GM21723 (cell line): Measurements from ENCODE around the gene TMEM69.
"Not testable (repeated sequence)": the region's sequence is repeated elsewhere in the genome, so short reads cannot be mapped to it uniquely, and the experiment has no call there.

Source experiments
- ATAC-seq: cut with Tn5 transposase; IDR thresholded peaks from one replicate; pipeline ENCODE4 v1.9.1; 2021; ENCODE audit warnings: mild to moderate bottlenecking, moderate library complexity; ENCODE audit not compliant: unreplicated experiment

TMEM69 gene

DNA sequence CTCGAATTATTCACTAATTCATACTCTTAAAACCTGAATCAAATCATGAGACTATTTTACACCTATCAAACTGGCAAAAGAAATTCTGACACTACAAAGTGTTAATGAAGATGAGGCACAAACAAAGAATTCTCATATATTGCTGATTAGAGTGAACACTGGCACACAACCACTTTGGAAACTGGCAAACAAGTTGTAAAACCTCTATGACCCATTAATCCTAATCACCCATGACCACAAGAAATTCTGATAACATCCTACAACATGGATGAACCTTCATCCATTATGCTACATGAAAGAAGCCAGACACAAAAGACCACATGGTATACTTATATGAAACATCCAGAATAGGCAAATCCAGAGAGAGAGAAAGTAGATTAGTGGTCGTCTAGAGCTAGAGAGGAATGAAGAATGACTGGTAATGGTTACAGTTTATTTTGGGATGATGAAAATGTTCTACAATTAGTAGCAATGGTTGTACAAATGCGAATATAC is 10.2 kb upstream of the TMEM69 start:
- ATAC-seq = no peak

- no peak for ATAC-seq
These were observed 9.5 kb upstream of the TMEM69 start for GRCh38 chr1:45678489-45678888.

DNA sequence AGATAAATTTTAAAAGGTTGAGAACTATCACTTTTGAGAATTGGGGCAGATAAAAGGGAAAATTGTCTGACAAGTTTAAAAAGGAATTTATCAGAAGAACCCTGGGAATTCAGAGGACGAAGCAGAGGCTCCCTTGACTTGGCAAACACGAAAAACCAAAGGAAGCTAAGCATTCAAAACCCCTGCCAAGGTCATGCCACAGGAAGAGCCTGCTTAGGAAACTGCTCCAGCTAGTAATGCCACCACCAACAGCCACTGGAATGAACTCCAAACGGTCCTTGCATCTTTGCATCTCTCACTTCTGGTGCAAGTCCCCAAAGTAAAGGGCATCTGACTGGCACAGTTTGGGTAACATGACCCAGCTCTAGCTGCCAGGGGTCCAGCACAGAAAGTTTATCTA is 8.9 kb upstream of the TMEM69 start:
- ATAC-seq = no peak

GRCh38 chr1:45682942-45683341 is 5.0 kb upstream of the TMEM69 start:
- no peak for ATAC-seq

DNA sequence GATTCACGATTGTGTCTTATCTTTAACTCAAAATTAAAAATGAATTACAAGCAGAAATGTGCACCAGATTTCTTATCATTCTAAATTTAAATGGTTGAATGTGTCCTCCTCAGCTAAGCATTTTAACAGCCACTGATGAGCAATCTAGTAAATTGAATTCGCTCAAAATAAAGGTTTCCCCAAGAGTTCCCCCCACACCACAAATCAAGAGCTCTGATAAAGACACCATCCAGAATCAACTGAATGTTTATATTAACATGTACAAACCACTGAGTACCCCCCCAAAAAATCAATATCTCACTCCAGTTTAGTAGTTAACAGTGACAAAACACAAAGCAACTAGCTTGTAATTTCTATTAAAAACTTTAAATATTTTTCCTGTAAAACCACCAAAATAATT is 3.6 kb upstream of the TMEM69 start:
- no peak for ATAC-seq

- ATAC-seq = no peak
These were observed 2.5 kb upstream of the TMEM69 start for GRCh38 chr1:45685308-45686014.

DNA sequence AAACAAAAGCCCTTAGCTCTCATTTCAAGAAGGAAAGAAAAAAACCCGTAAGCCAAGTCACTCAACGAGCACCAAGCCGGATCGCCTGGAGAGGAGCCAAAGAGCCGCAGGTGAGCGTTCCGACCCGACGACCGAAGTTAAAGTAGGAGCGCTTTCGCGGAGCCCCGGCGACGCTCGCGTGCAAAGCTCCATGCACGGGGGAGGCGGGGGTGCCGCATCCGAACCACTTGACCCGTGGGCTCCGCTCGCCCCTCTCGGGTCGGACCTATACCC is 2.0 kb upstream of the TMEM69 start:
- peak; percentile 19 for ATAC-seq

- ATAC-seq = peak; percentile 53
These were observed 1.5 kb upstream of the TMEM69 start, which contains the start of gene GPBP1L1 for GRCh38 chr1:45686288-45687013. Gene GPBP1L1 (minus strand): TSS chr1:45686533. CDS start chr1:45659087, 27,446 bp downstream.

DNA sequence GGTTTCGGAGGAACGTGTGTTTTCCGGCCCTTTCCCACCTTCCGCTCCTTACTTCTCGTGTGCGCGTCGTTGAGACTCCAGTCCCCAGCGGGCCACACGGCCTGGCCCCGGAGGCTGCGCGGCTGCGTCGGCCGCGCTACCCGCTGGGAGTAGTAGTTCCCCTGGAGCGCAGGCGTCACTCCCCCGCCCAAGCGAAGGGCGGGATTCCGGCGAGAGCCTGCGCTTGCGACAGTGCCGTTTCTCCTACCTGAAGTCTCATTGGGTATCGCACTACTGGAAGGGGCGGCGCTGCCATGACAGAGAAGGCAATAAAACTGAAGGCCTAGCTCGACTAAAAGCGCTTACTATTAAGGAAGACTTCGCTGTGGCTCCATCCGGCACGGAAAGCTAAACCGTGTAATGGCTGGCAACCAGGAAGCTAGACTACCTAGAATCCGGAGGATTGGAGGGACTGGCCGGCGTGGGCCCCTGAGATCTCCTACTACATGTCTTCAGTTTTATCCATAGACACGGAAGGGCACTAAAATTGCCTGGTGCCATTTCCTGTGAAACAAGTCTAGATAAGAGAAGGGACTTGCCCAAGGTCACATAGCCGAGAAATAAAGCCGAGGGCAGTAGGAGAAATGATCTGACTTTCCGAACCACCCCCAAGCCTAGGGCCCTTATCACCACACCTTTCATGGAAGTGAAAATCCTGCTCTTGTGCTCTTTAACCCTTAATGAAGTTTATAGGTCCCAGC is 797 bp upstream of the TMEM69 start:
- peak; percentile 82 for ATAC-seq

- not testable (repeated sequence) for ATAC-seq
These were observed 5.8 kb downstream of the TMEM69 start for GRCh38 chr1:45693811-45694210.

DNA sequence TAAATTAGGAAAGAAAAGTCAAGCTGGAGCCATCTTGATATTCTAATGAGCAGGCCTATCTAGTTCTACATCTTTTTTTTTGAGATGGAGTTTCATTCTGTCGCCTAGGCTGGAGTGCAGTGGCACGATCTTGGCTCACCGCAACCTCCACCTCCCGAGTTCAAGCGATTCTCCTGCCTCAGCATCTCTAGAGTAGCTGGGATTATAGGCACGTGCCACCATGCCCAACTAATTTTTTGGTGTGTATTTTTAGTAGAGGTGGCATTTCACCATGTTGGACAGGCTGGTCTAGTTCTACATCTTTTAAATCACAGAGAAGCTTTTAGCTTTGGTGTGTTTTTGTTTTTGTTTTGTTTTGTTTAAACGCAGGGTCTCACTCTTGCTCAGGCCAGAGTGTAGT is 6.8 kb downstream of the TMEM69 start:
- no peak for ATAC-seq

DNA sequence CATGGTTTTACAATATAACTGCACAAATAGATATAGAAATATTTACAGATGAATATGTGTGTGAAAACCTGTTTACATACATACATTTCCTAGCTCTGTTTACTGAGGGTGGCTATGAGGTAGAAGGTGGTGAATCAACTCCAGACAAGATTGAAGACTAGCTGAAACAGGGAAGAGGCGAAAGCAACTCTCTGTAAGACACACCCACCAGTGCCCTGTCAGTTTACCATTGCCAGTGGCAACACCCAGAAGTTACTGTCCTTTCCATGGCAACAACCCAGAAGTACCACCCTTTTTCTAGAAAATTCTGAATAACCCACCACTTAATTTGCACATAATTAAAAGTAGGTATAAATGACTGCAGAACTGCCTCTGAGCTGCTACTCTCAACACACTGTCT is 16.7 kb downstream of the TMEM69 start:
- ATAC-seq = no peak

GRCh38 chr1:45713711-45714110 is 25.7 kb downstream of the TMEM69 start:
- ATAC-seq = no peak

- ATAC-seq = no peak
These were observed 28.7 kb downstream of the TMEM69 start for GRCh38 chr1:45716700-45717099.

DNA sequence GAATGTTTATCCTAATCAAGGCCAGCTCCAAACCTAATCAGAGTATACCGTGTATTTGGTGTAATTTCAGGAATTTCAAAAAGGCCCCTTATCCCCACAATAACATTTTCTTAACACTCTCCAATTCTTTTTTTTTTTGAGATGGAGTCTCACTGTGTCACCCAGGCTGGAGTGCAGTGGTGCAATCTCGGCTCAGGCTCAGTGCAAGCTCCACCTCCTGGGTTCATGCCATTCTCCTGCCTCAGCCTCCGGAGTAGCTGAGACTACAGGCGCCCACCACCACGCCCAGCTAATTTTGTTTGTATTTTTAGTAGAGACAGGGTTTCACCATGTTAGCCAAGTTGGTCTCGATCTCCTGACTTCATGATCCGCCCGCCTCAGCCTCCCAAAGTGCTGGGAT is 29.4 kb downstream of the TMEM69 start:
- not testable (repeated sequence) for ATAC-seq

DNA sequence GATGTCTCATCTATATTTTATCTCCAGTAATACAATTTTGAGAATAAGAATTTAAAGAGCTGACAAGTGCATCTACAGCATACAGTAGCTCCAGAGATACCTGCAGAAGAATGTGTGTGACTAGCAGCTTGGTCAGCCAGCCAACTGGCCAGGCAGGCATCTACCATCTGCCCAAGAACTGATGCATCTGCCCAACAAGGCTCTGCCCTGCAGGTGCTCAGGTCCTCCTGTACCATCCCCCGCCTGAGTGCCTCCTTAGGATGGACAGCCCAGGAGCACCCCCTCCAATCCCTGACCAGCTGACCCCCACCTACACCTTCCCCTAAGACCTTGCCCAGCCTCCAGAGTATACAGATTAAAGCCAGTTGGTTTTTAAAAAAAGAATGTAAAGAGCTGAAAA is 30.3 kb downstream of the TMEM69 start:
- ATAC-seq = no peak

GRCh38 chr1:45721207-45721606 is 33.2 kb downstream of the TMEM69 start:
- ATAC-seq = no peak

- ATAC-seq = no peak
These were observed 34.8 kb downstream of the TMEM69 start for GRCh38 chr1:45722809-45723208.

- no peak for ATAC-seq
These were observed 35.4 kb downstream of the TMEM69 start for GRCh38 chr1:45723248-45723930.

DNA sequence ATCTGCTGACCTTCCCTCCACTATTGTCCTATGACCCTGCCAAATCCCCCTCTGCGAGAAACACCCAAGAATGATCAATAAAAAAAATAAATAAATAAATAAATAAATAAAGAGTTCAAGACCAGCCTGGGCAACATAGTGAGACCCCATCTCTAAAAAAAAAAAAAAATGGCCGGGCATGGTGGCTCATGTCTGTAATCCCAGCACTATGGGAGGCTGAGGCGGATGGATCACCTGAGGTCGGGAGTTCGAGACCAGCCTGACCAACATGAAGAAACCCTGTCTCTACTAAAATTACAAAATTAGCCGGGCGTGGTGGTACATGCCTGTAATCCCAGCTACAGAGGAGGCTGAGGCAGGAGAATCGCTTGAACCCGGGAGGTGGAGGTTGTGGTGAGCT is 38.0 kb downstream of the TMEM69 start:
- ATAC-seq = not testable (repeated sequence)

DNA sequence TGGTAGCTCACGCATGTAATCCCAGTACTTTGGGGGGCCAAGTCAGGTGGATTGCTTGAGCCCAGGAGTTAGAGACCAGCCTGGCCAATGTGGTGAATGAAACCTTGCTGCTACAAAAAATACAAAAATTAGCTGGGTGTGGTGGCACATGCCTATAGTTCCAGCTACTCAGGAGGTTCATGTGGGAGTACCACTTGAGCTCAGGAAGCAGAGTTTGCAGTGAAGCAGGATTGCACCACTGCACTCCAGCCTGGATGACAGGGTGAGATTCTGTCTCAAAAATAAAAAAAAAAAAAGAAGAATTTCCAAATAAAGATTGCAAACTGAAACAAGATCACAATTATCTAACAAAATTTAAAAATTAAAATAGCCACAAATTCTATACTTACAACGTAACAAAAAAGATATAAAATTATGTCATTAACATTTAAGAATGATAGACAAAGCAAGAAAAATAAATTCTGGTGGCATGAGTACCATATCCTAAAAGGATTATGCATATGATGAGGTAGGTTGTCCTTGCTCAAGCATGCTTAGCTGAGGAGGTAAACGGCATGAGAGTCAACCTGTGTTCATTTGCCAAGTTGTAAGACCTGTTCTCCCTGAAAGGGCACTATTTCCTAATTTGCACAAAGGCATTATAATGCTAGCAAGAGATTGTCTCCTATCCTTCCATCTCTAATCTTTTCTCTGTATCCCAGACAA is 42.2 kb downstream of the TMEM69 start:
- no peak for ATAC-seq
